ENCODE results near the gene ITSN1. TPM values are rescaled to one million over a fixed set of nuclear protein-coding genes. Genes with fewer than 3 reads are reported as not detected.

ITSN1 gene
- total and polyA plus RNA-seq, 4 donors: 58.8 to 73.7 (median 63.4) TPM

DNA sequence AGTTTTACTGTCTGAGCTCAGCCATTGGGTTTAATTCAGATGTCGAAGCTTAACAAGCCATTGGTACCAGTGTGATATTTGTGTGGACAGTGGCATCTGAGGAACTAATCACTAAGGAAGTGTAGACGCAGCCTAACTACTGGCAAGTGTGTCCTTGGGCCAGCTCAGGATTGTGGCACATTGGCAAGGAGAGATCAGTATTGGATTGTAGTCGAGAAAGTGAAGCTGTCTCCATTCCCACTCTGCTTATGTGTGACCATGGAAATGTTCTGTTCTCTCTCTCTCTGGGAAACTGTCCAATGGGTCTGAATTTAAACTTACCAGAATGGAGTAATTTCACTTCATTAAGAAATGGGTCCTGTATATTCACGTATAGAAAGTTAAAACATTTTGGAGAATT is 112.2 kb downstream of the ITSN1 start:
- no peaks in the 10 kb centered on the region for H3K27me3 ChIP-seq (ENCODE audit: control insufficient read depth, insufficient read depth, low read length)
- 50% methylated on average over 1 of the region's 4 CpGs for WGBS (ENCODE audit: insufficient coverage)
- H3K9me3 ChIP-seq (ENCODE audit: control insufficient read depth, insufficient read depth, low read length): no peaks in the 10 kb centered on the region
- peak overlapping the region; percentile 26 for H3K27ac ChIP-seq (ENCODE audit: low read depth, low read length)
- peak in 5 of 6 donors; percentile 15 to 78 (median 34) for DNase-seq (ENCODE audit: low read depth in 4 of 6, low spot score in 6 of 6)
- peaks cover 3% of the 10 kb centered on the region for H3K4me1 ChIP-seq (ENCODE audit: control insufficient read depth, insufficient read depth, low read length)
- peaks cover 8% of the 10 kb centered on the region for H3K36me3 ChIP-seq (ENCODE audit: control insufficient read depth, insufficient read depth, low read length)
- H3K4me3 ChIP-seq (ENCODE audit: low read depth, low read length): no peak overlapping the region

DNA sequence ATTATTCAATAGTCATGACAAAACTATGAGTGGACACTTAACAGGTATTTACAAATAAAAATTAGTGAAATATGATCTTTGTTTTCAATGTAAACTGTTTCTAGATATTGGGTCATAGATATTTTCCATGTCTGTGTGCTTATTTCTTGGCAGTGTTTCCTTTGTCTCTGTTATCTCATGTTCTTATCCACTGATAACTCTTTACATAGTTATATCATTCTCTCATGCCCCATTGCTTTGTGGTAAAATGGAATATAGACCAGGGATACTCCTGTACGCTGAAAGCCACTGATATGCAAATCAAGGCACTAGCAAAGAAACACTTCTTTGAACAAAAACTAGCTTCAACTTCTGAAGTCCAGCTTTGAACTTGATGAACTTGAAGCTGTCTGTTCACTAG is 113.1 kb downstream of the ITSN1 start:
- DNase-seq (ENCODE audit: low read depth in 4 of 6, low spot score in 6 of 6): no peak

GRCh38 chr21:33760641-33761440 is 118.5 kb downstream of the ITSN1 start:
- WGBS (ENCODE audit: insufficient coverage): 100% methylated on average over 1 of the region's 9 CpGs
- H3K9me3 ChIP-seq (ENCODE audit: control insufficient read depth, insufficient read depth, low read length): no peaks in the 10 kb centered on the region
- H3K36me3 ChIP-seq (ENCODE audit: control insufficient read depth, insufficient read depth, low read length): peaks cover 11% of the 10 kb centered on the region
- peaks cover 7% of the 10 kb centered on the region for H3K4me1 ChIP-seq (ENCODE audit: control insufficient read depth, insufficient read depth, low read length)
- H3K4me3 ChIP-seq (ENCODE audit: low read depth, low read length): no peak overlapping the region
- no peaks in the 10 kb centered on the region for H3K27me3 ChIP-seq (ENCODE audit: control insufficient read depth, insufficient read depth, low read length)
- peak in 1 of 6 donors; percentile 37 for DNase-seq (ENCODE audit: low read depth in 4 of 6, low spot score in 6 of 6)
- H3K27ac ChIP-seq (ENCODE audit: low read depth, low read length): peak overlapping the region; percentile 82

More for the DNA sequence above, 113.1 kb downstream of the ITSN1 start:
- no peak overlapping the region for H3K27ac ChIP-seq (ENCODE audit: low read depth, low read length)
- H3K36me3 ChIP-seq (ENCODE audit: control insufficient read depth, insufficient read depth, low read length): peaks cover 8% of the 10 kb centered on the region
- H3K4me1 ChIP-seq (ENCODE audit: control insufficient read depth, insufficient read depth, low read length): no peaks in the 10 kb centered on the region
- H3K9me3 ChIP-seq (ENCODE audit: control insufficient read depth, insufficient read depth, low read length): no peaks in the 10 kb centered on the region
- H3K4me3 ChIP-seq (ENCODE audit: low read depth, low read length): no peak overlapping the region
- H3K27me3 ChIP-seq (ENCODE audit: control insufficient read depth, insufficient read depth, low read length): no peaks in the 10 kb centered on the region
- no CpG with 5 or more reads among the region's 1 CpG for WGBS (ENCODE audit: insufficient coverage)

- no peaks in the 10 kb centered on the region for H3K9me3 ChIP-seq (ENCODE audit: control insufficient read depth, insufficient read depth, low read length)
- H3K4me3 ChIP-seq (ENCODE audit: low read depth, low read length): no peak overlapping the region
- peaks cover 7% of the 10 kb centered on the region for H3K4me1 ChIP-seq (ENCODE audit: control insufficient read depth, insufficient read depth, low read length)
- H3K27ac ChIP-seq (ENCODE audit: low read depth, low read length): peak overlapping the region; percentile 82
- peaks cover 7% of the 10 kb centered on the region for H3K36me3 ChIP-seq (ENCODE audit: control insufficient read depth, insufficient read depth, low read length)
- H3K27me3 ChIP-seq (ENCODE audit: control insufficient read depth, insufficient read depth, low read length): no peaks in the 10 kb centered on the region
- peak in 1 of 6 donors; percentile 55 for DNase-seq (ENCODE audit: low read depth in 4 of 6, low spot score in 6 of 6)
- 63% methylated on average over 1 of the region's 6 CpGs for WGBS (ENCODE audit: insufficient coverage)
Observed at GRCh38 chr21:33761441-33762036, 119.2 kb downstream of the ITSN1 start.

GRCh38 chr21:33762803-33763581 is 120.7 kb downstream of the ITSN1 start:
- Histone ChIP-seq H3K4me3 (ENCODE audit: low read depth, low read length) (no peak overlapping the region), H3K4me1 (ENCODE audit: control insufficient read depth, insufficient read depth, low read length) (peaks cover 7% of the 10 kb centered on the region), H3K27me3 (ENCODE audit: control insufficient read depth, insufficient read depth, low read length) (no peaks in the 10 kb centered on the region), H3K9me3 (ENCODE audit: control insufficient read depth, insufficient read depth, low read length) (no peaks in the 10 kb centered on the region), H3K27ac (ENCODE audit: low read depth, low read length) (no peak overlapping the region), H3K36me3 (ENCODE audit: control insufficient read depth, insufficient read depth, low read length) (peaks cover 4% of the 10 kb centered on the region)
- 95% methylated on average over 4 of the region's 9 CpGs for WGBS (ENCODE audit: insufficient coverage)
- no peak for DNase-seq (ENCODE audit: low read depth in 4 of 6, low spot score in 6 of 6)

DNA sequence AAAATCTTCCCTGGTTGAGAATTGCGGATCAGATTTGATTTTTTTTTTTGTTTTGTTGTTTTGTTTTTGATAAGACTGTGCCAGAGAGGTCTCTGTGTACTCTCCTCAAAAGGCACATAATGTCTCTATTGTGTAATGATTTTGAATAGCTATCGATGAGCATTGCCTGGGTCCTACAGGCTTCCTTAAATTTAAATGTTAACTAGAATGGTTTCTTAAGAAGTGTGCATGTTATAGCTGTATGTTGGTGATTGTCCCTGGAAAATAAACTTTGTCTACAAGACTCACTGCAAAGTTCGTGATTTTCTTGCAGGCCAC is 121.2 kb downstream of the ITSN1 start:
- H3K27me3 ChIP-seq (ENCODE audit: control insufficient read depth, insufficient read depth, low read length): no peaks in the 10 kb centered on the region
- DNase-seq (ENCODE audit: low read depth in 4 of 6, low spot score in 6 of 6): no peak
- H3K27ac ChIP-seq (ENCODE audit: low read depth, low read length): no peak overlapping the region
- peaks cover 7% of the 10 kb centered on the region for H3K4me1 ChIP-seq (ENCODE audit: control insufficient read depth, insufficient read depth, low read length)
- H3K9me3 ChIP-seq (ENCODE audit: control insufficient read depth, insufficient read depth, low read length): no peaks in the 10 kb centered on the region
- H3K4me3 ChIP-seq (ENCODE audit: low read depth, low read length): no peak overlapping the region
- WGBS (ENCODE audit: insufficient coverage): 71% methylated on average over 1 of the region's 3 CpGs
- peaks cover 2% of the 10 kb centered on the region for H3K36me3 ChIP-seq (ENCODE audit: control insufficient read depth, insufficient read depth, low read length)

GRCh38 chr21:33767236-33767635 is 124.9 kb downstream of the ITSN1 start:
- Histone ChIP-seq H3K36me3 (ENCODE audit: control insufficient read depth, insufficient read depth, low read length) (peaks cover 26% of the 10 kb centered on the region), H3K4me1 (ENCODE audit: control insufficient read depth, insufficient read depth, low read length) (no peaks in the 10 kb centered on the region), H3K9me3 (ENCODE audit: control insufficient read depth, insufficient read depth, low read length) (no peaks in the 10 kb centered on the region), H3K27me3 (ENCODE audit: control insufficient read depth, insufficient read depth, low read length) (no peaks in the 10 kb centered on the region), H3K4me3 (ENCODE audit: low read depth, low read length) (no peak overlapping the region), H3K27ac (ENCODE audit: low read depth, low read length) (no peak overlapping the region)
- peak in 1 of 6 donors; percentile 15 for DNase-seq (ENCODE audit: low read depth in 4 of 6, low spot score in 6 of 6)
- 100% methylated on average over 1 of the region's 1 CpG for WGBS (ENCODE audit: insufficient coverage)

DNA sequence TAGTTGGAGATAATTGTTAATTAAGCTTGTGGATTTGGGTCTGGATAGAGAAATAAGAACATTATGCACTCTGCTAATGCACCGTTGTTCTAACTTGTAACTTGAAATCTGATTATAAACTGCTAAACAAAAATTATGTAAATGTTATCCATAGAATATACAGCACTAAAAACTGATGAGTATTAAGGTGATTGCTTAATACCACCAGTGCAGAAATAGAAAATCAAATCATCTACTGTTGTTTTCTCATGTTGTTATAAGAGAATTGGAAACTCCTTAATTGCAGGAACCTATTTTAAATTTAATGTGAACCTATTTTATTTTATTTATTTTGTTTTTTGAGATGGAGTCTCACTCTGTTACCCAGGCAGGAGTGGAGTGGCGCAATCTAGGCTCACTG is 125.7 kb downstream of the ITSN1 start:
- no peaks in the 10 kb centered on the region for H3K9me3 ChIP-seq (ENCODE audit: control insufficient read depth, insufficient read depth, low read length)
- H3K36me3 ChIP-seq (ENCODE audit: control insufficient read depth, insufficient read depth, low read length): peaks cover 26% of the 10 kb centered on the region
- H3K4me3 ChIP-seq (ENCODE audit: low read depth, low read length): no peak overlapping the region
- H3K27ac ChIP-seq (ENCODE audit: low read depth, low read length): no peak overlapping the region
- WGBS (ENCODE audit: insufficient coverage): no CpG with 5 or more reads among the region's 2 CpGs
- H3K27me3 ChIP-seq (ENCODE audit: control insufficient read depth, insufficient read depth, low read length): no peaks in the 10 kb centered on the region
- no peaks in the 10 kb centered on the region for H3K4me1 ChIP-seq (ENCODE audit: control insufficient read depth, insufficient read depth, low read length)
- no peak for DNase-seq (ENCODE audit: low read depth in 4 of 6, low spot score in 6 of 6)

- H3K4me3 ChIP-seq (ENCODE audit: low read depth, low read length): no peak overlapping the region
- no peaks in the 10 kb centered on the region for H3K9me3 ChIP-seq (ENCODE audit: control insufficient read depth, insufficient read depth, low read length)
- H3K4me1 ChIP-seq (ENCODE audit: control insufficient read depth, insufficient read depth, low read length): no peaks in the 10 kb centered on the region
- no peaks in the 10 kb centered on the region for H3K27me3 ChIP-seq (ENCODE audit: control insufficient read depth, insufficient read depth, low read length)
- no CpG with 5 or more reads among the region's 1 CpG for WGBS (ENCODE audit: insufficient coverage)
- peaks cover 28% of the 10 kb centered on the region for H3K36me3 ChIP-seq (ENCODE audit: control insufficient read depth, insufficient read depth, low read length)
- H3K27ac ChIP-seq (ENCODE audit: low read depth, low read length): no peak overlapping the region
- DNase-seq (ENCODE audit: low read depth in 4 of 6, low spot score in 6 of 6): no peak
Observed at GRCh38 chr21:33769057-33769456, 126.8 kb downstream of the ITSN1 start.

All from spinal cord (tissue), 10 donors.